Progenitor cell of endocrine pancreas (in vitro differentiated cells): ENCODE measurements around the gene FAM111A. TPM values are rescaled to one million over a fixed set of nuclear protein-coding genes. Genes with fewer than 3 reads are reported as not detected.

Experiments used
- DNase-seq: peaks from one replicate; pipeline ENCODE4 v3.0.0; 2021; ENCODE audit warnings: low spot score; ENCODE audit not compliant: unreplicated experiment
- H3K27ac Mint-ChIP-seq: 2 replicates; pipeline ENCODE4 v1.8.0; 2021; ENCODE audit warnings: mild to moderate bottlenecking, moderate library complexity, mixed read lengths
- H3K27me3 Mint-ChIP-seq: 2 replicates; pipeline ENCODE4 v1.8.0; 2021; ENCODE audit warnings: mixed read lengths
- H3K36me3 Mint-ChIP-seq: 2 replicates; pipeline ENCODE4 v1.8.0; 2022; ENCODE audit warnings: mixed read lengths; ENCODE audit not compliant: insufficient read depth
- H3K4me1 Mint-ChIP-seq: 2 replicates; pipeline ENCODE4 v1.8.0; 2021; ENCODE audit warnings: low read depth, mixed read lengths
- H3K4me3 Mint-ChIP-seq: 2 replicates; pipeline ENCODE4 v1.8.0; 2021; ENCODE audit warnings: low read depth, mild to moderate bottlenecking, moderate library complexity, mixed read lengths
- H3K9me3 Mint-ChIP-seq: 2 replicates; pipeline ENCODE4 v1.8.0; 2021; ENCODE audit warnings: low read depth, mixed read lengths
- total RNA-seq: library from RNA; stranded (reverse); gene quantifications from 2 replicates; pipeline ENCODE4 v1.2.1, GENCODE V29; 2021
- TF ChIP-seq, protein P1 (sequence below): fragments of 200-600 bp; sonication (generic); IDR thresholded peaks from one replicate; pipeline ENCODE4 v1.5.0; 2021; ENCODE audit warnings: antibody characterized with exemption, mild to moderate bottlenecking; ENCODE audit not compliant: unreplicated experiment

The FAM111A gene
- total RNA-seq, 1 donor from 2014 or later: 56.9 TPM

DNA sequence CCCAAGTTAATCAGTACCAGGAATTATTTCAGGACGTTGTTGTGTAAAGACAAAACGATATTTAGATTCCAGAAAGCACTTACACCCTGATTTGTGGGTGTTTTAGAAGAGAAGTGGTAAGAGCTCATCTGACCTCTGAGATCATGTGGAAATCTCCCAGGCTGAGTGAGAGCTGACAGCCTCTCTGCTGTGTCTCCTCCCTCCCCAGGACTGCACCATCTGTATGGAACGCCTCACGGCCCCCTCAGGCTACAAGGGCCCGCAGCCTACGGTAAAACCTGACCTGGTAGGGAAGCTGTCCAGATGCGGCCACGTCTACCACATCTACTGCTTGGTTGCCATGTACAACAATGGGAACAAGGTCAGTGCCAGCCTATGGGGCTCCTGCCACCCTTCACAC lies 49.2 kb downstream of the FAM111A start:
- H3K4me1 Mint-ChIP-seq: peaks cover 10% of the 10 kb centered on the region
- peaks cover 59% of the 10 kb centered on the region for H3K36me3 Mint-ChIP-seq
- H3K27ac Mint-ChIP-seq: no peak overlapping the region
- no peaks in the 10 kb centered on the region for H3K9me3 Mint-ChIP-seq
- H3K27me3 Mint-ChIP-seq: no peaks in the 10 kb centered on the region
- DNase-seq: no peak
- TF ChIP-seq, protein P1, sequence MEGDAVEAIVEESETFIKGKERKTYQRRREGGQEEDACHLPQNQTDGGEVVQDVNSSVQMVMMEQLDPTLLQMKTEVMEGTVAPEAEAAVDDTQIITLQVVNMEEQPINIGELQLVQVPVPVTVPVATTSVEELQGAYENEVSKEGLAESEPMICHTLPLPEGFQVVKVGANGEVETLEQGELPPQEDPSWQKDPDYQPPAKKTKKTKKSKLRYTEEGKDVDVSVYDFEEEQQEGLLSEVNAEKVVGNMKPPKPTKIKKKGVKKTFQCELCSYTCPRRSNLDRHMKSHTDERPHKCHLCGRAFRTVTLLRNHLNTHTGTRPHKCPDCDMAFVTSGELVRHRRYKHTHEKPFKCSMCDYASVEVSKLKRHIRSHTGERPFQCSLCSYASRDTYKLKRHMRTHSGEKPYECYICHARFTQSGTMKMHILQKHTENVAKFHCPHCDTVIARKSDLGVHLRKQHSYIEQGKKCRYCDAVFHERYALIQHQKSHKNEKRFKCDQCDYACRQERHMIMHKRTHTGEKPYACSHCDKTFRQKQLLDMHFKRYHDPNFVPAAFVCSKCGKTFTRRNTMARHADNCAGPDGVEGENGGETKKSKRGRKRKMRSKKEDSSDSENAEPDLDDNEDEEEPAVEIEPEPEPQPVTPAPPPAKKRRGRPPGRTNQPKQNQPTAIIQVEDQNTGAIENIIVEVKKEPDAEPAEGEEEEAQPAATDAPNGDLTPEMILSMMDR: no peak
- no peak overlapping the region for H3K4me3 Mint-ChIP-seq

- peaks cover 59% of the 10 kb centered on the region for H3K36me3 Mint-ChIP-seq
- H3K27ac Mint-ChIP-seq: no peak overlapping the region
- TF ChIP-seq, protein P1: no peak
- peaks cover 5% of the 10 kb centered on the region for H3K4me1 Mint-ChIP-seq
- no peaks in the 10 kb centered on the region for H3K27me3 Mint-ChIP-seq
- DNase-seq: no peak
- H3K9me3 Mint-ChIP-seq: no peaks in the 10 kb centered on the region
- no peak overlapping the region for H3K4me3 Mint-ChIP-seq
Observed at GRCh38 chr11:59192446-59193020, 49.9 kb downstream of the FAM111A start.

- H3K27ac Mint-ChIP-seq: no peak overlapping the region
- no peaks in the 10 kb centered on the region for H3K27me3 Mint-ChIP-seq
- H3K9me3 Mint-ChIP-seq: no peaks in the 10 kb centered on the region
- TF ChIP-seq, protein P1: no peak
- H3K4me1 Mint-ChIP-seq: peaks cover under 1% of the 10 kb centered on the region
- peaks cover 57% of the 10 kb centered on the region for H3K36me3 Mint-ChIP-seq
- no peak overlapping the region for H3K4me3 Mint-ChIP-seq
- DNase-seq: no peak
Observed at GRCh38 chr11:59193587-59194130, 51.0 kb downstream of the FAM111A start.

DNA sequence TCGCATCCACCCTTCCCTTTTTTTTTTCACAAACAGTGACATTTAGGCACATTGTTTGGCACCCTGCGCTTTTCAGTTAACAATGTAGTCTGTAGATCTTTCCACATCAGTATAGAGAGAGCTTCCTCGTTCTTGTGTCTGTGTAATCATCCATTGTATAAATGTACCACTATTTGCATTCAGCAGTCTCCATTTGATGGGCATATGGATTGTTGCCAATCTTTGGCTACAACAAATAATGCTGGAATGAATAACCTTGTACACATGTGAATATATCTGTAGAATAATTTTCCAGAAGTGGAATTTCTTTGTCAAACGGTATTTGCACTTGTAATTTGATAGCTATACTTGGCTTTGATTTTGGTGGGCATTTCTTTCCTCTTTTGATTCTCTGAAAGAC lies 52.9 kb downstream of the FAM111A start:
- no peaks in the 10 kb centered on the region for H3K4me1 Mint-ChIP-seq

DNA sequence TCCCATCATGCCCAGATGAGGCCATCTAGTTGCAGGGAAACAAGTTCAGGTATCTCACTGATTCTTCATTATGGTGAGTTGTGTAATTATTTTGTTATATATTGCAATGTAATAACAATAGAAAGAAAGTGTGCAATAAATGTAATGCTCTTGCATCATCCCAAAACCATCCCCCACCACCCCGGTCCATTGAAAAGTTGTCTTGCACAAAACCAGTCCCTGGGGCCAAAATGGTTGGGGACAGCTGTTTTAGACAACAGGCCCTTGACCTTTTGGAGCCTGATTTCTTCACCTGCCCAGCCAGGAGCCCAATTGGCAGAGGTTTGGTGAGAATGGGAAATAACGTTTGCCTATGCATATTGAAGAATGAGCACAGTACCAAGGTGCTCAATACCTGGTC lies 54.1 kb downstream of the FAM111A start:
- Mint-ChIP-seq H3K4me3 (no peak overlapping the region), H3K27ac (no peak overlapping the region), H3K36me3 (peaks cover 55% of the 10 kb centered on the region), H3K9me3 (no peaks in the 10 kb centered on the region), H3K4me1 (no peaks in the 10 kb centered on the region), H3K27me3 (no peaks in the 10 kb centered on the region)
- TF ChIP-seq, protein P1: no peak
- DNase-seq: no peak

More for the DNA sequence above, 52.9 kb downstream of the FAM111A start:
- H3K27ac Mint-ChIP-seq: peak overlapping the region; percentile 50
- H3K4me3 Mint-ChIP-seq: no peak overlapping the region
- TF ChIP-seq, protein P1: no peak
- H3K27me3 Mint-ChIP-seq: no peaks in the 10 kb centered on the region
- H3K9me3 Mint-ChIP-seq: no peaks in the 10 kb centered on the region
- no peak for DNase-seq
- peaks cover 54% of the 10 kb centered on the region for H3K36me3 Mint-ChIP-seq
